ENCODE measurements around the gene NBEAL2.

NBEAL2 gene

GRCh38 chr3:47000198-47000815 lies 20.8 kb downstream of the NBEAL2 start:
- DNase-seq (ENCODE audit: low spot score) = no peak

- no peak for DNase-seq (ENCODE audit: low spot score)
Observed at GRCh38 chr3:47000922-47001730, 21.7 kb downstream of the NBEAL2 start.

GRCh38 chr3:47001731-47002170 lies 22.3 kb downstream of the NBEAL2 start:
- DNase-seq (ENCODE audit: low spot score) = no peak

GRCh38 chr3:47002171-47003055 lies 22.9 kb downstream of the NBEAL2 start:
- DNase-seq (ENCODE audit: low spot score) = no peak

GRCh38 chr3:47003056-47003410 lies 23.6 kb downstream of the NBEAL2 start:
- DNase-seq (ENCODE audit: low spot score) = no peak

GRCh38 chr3:47003461-47004368 lies 24.2 kb downstream of the NBEAL2 start:
- no peak for DNase-seq (ENCODE audit: low spot score)

GRCh38 chr3:47004369-47005211 lies 25.1 kb downstream of the NBEAL2 start:
- DNase-seq (ENCODE audit: low spot score) = no peak

GRCh38 chr3:47005212-47006144 lies 26.0 kb downstream of the NBEAL2 start:
- no peak for DNase-seq (ENCODE audit: low spot score)

GRCh38 chr3:47006145-47006651 lies 26.7 kb downstream of the NBEAL2 start:
- DNase-seq (ENCODE audit: low spot score) = no peak

- DNase-seq (ENCODE audit: low spot score) = no peak
Observed at GRCh38 chr3:47007001-47007400, 27.5 kb downstream of the NBEAL2 start.

GRCh38 chr3:47007482-47008233 lies 28.2 kb downstream of the NBEAL2 start:
- no peak for DNase-seq (ENCODE audit: low spot score)

- DNase-seq (ENCODE audit: low spot score) = no peak
Observed at GRCh38 chr3:47008234-47008796, 28.8 kb downstream of the NBEAL2 start.

- no peak for DNase-seq (ENCODE audit: low spot score)
Observed at GRCh38 chr3:47008851-47009224, 29.4 kb downstream of the NBEAL2 start.

- DNase-seq (ENCODE audit: low spot score) = no peak
Observed at GRCh38 chr3:47009225-47010110, 30.0 kb downstream of the NBEAL2 start.

- no peak for DNase-seq (ENCODE audit: low spot score)
Observed at GRCh38 chr3:47010111-47010712, 30.7 kb downstream of the NBEAL2 start.

GRCh38 chr3:47010910-47011309 lies 31.4 kb downstream of the NBEAL2 start:
- DNase-seq (ENCODE audit: low spot score) = no peak

- DNase-seq (ENCODE audit: low spot score) = no peak
Observed at GRCh38 chr3:47011371-47011770, 31.9 kb downstream of the NBEAL2 start.

Data from LoVo (cell line).